Fibroblast of skin of scalp (primary cell): Measurements from ENCODE around the gene PIN4.
"Not testable (repeated sequence)": the region's sequence is repeated elsewhere in the genome, so short reads cannot be mapped to it uniquely, and the experiment has no call there.

Experiments
- DNase-seq: peaks from one replicate; pipeline ENCODE4 v3.0.0-alpha.2; 2013

The PIN4 gene

GRCh38 chrX:72202792-72203401 lies 21.3 kb downstream of the PIN4 start:
- no peak for DNase-seq

DNA sequence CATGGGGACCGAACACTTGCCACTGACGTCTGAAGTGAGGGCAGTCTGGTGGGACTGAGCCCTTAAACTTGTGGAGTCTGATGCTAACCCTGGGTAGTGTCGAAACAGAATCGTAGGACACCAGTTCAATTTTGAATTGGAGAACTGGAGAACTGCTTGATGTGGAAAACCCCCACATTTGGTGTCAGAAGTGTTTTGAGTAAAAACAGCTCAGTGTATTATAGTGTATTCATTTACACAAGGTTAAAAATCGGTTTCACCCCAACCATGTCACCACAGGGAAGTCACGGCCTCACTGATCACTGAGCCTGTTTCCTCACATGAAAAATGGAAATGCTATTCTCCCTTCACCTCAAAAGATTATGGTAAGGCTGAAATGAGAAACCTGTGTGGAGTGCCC lies 21.9 kb downstream of the PIN4 start:
- no peak for DNase-seq

DNA sequence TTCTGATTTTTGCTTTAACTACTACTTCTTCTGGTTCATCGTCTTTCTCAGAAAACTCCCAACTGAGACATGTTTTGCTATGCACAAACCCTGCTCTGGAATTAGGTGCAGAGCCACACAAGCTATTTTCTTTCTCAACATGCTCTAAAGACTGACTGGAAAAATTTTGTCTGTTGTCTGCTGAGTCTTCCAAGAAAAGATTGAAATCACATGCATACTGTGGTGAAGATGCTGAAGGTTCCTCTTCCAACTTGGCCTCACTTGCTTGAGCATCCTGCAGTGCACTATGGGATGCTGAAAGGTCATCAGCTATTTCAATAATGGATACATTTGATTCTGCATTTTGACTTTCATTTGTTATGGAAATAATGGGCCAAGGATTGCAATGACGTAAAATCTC lies 24.1 kb downstream of the PIN4 start:
- no peak for DNase-seq

- DNase-seq: no peak
Observed at GRCh38 chrX:72207366-72207765, 25.8 kb downstream of the PIN4 start.

GRCh38 chrX:72208126-72208800 lies 26.7 kb downstream of the PIN4 start:
- no peak for DNase-seq

DNA sequence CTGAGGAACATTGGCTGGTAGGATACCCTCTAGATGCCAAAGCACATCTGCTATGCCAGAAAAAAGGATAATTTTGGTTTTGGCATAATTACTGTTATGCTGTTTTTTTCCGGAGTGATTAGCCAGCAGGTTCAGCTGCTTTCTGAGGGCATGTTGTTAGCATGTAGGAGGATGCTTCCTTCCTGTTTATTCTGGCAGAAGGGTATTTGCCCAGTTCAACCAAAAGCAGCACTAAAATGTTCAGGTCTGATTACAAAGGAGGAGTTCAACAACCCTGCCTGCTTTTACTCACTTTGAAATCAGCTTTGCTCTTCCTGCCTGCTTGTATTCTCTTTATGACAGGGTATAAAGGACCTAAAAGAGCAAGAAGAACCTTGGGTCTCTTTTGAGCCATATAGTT lies 35.4 kb downstream of the PIN4 start:
- DNase-seq: no peak

DNA sequence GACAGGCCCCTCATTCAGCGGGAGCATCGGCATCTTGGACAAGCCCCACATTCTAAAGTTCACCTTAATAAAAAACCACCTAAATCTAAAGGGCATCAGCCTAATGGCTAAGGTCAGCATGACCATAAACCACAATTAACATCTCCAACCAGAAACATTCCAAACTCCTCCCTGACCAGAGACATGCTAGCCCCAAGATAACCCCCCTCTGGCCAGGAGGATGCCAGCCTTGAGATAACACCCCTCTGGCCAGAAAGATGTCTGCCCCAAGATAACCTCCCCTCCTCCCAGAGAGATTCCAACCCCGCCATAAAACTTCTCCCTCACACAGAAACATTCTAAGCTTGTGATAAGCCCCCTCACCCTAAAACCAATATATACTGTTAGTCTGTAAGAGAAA lies 38.8 kb downstream of the PIN4 start:
- DNase-seq: not testable (repeated sequence)

GRCh38 chrX:72230290-72230689 lies 48.7 kb downstream of the PIN4 start:
- no peak for DNase-seq

GRCh38 chrX:72236841-72237240 lies 55.3 kb downstream of the PIN4 start:
- peak; percentile 22 for DNase-seq

DNA sequence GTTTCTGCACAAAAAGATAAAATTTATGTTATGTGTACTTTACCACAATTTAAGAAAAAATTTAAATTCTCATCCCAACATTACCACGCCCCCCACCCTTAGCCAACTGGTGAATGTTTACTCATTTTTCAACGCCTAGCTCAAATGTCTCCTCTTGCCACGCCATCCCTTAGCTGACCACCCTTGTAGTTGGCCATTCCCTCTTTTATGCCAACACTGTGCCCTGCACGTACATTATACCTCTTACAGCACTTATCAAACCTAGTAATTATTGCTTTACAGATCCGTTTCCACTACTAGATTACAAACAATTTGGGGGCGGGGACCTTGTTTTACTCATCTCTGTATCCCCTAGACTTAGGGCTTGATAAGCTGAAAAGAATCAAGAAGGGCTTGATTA lies 56.6 kb downstream of the PIN4 start:
- no peak for DNase-seq

GRCh38 chrX:72238721-72239475 lies 57.3 kb downstream of the PIN4 start, which contains the start of gene ERCC6L:
TSS of gene ERCC6L (minus strand) at chrX:72239027. CDS start at chrX:72238911, 116 bp downstream.
- peak; percentile 86 for DNase-seq

GRCh38 chrX:72240976-72241375 lies 59.4 kb downstream of the PIN4 start:
- DNase-seq: no peak

- DNase-seq: peak; percentile 19
Observed at GRCh38 chrX:72243472-72243871, 61.9 kb downstream of the PIN4 start.

GRCh38 chrX:72245461-72246089 lies 64.0 kb downstream of the PIN4 start:
- DNase-seq: peak; percentile 61

- DNase-seq: no peak
Observed at GRCh38 chrX:72247206-72247942, 65.8 kb downstream of the PIN4 start.
